HG03196 (cell line): ENCODE measurements around the gene LHX8.

Source experiments
- ATAC-seq: cut with Tn5 transposase; IDR thresholded peaks from one replicate; pipeline ENCODE4 v1.9.1; 2021; ENCODE audit not compliant: unreplicated experiment

The LHX8 gene

DNA sequence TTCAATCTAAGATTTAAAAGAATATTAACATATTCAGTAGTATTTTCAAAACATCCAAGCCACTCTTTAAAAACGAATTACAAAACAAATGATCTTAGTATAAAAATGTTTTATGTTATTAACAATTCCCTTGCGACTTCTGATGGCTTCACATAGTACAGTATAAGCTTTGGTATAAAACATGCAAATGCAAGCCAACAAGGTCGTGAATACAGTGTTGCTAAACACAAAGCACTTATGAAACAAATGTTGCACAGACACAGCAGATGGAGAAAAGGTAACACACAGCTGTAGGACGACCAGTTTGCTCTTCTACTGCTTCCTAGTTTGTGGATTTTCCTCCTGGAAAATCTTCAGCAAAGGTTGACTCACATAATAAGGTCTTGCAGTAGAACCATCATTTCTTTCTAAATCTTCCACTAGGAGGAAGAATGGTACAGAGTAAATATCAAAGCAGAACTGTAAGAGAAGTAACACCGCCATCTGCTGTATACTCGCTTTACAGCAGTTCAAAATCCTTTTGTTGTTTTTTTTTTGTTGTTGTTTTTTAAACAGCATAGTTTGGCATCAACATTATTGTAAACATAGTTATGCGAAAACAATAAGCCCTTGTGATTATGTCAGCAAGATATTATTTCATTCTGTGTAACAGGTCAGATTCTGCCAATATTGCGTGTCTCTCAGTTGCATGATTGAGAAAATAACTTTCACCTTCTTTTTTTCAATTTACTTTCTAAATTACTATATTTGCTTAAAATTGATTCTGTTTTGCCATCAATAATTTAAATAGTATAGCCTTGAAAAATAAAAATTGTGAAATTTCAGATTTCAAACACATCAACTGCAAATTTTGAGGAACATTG lies 69.5 kb downstream of the LHX8 start:
- peak; percentile 84 for ATAC-seq

- no peak for ATAC-seq
These were observed 74.7 kb downstream of the LHX8 start for GRCh38 chr1:75208862-75209261.
